Endothelial cell of umbilical vein (primary cell): Measurements from ENCODE around the gene IL34.

Experiments
- CTCF ChIP-seq, 2 donors: IDR thresholded peaks; 1 replicate in 1 of 2; 2 replicates in 1 of 2; pipeline ENCODE4 v1.5.1; 2011; ENCODE audit warnings: low read length in 2 of 2, mild to moderate bottlenecking in 2 of 2, moderate library complexity in 2 of 2, control low read depth in 1 of 2, inconsistent platforms in 1 of 2, low read depth in 1 of 2; ENCODE audit not compliant: insufficient read depth in 1 of 2; ENCODE audit errors: extremely low read depth in 1 of 2
- JUN ChIP-seq: IDR thresholded peaks from 2 replicates; pipeline ENCODE4 v1.6.1; 2011; ENCODE audit warnings: borderline replicate concordance, low read depth; ENCODE audit not compliant: insufficient read length, insufficient read depth
- POLR2A ChIP-seq: IDR thresholded peaks from 2 replicates; pipeline ENCODE4 v1.6.1; 2012; ENCODE audit warnings: low read depth, mild to moderate bottlenecking, control low read depth, low read length
- POLR2AphosphoS5 ChIP-seq: IDR thresholded peaks from 2 replicates; pipeline ENCODE4 v1.6.1; 2012; ENCODE audit warnings: low read depth, mild to moderate bottlenecking, control low read depth, low read length, moderate library complexity; ENCODE audit not compliant: insufficient read depth
- TF ChIP-seq, protein P1 (sequence below): IDR thresholded peaks from 2 replicates; pipeline ENCODE4 v1.6.1; 2011; ENCODE audit not compliant: insufficient read depth, insufficient read length

DNA sequence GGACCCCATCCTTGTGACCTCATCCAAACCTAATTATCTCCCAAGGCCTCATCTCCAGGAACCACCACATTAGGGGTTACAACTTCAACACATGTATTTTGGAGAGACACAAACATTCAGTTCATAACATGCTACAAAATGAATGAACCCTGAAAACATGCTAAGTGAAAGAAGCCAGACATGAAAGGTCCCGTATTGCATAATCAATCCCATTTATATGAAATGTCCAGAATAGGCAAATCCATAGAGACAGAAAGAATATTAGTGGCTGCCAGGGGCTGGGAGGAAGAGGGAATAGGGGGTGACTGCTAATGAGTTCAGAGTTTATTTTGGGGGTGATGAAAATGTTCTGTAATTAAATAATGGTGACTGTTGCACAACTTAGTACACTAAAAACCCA is 3.7 kb upstream of the IL34 start:
- TF ChIP-seq POLR2A: no peak
- TF ChIP-seq CTCF (IDR thresholded peaks at IDR 0.05; ENCODE audit: extremely low read depth in 1 of 2, insufficient read depth in 1 of 2, low read depth in 1 of 2, low read length in 2 of 2): no peak
- TF ChIP-seq JUN: no peak
- no peak for TF ChIP-seq POLR2AphosphoS5
- TF ChIP-seq, protein P1, sequence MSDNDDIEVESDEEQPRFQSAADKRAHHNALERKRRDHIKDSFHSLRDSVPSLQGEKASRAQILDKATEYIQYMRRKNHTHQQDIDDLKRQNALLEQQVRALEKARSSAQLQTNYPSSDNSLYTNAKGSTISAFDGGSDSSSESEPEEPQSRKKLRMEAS: no peak
